ENCODE results near the gene DLL4.
A peak's percentile ranks its signal among the peaks of the same experiment; 100 is the strongest.

The DLL4 gene

DNA sequence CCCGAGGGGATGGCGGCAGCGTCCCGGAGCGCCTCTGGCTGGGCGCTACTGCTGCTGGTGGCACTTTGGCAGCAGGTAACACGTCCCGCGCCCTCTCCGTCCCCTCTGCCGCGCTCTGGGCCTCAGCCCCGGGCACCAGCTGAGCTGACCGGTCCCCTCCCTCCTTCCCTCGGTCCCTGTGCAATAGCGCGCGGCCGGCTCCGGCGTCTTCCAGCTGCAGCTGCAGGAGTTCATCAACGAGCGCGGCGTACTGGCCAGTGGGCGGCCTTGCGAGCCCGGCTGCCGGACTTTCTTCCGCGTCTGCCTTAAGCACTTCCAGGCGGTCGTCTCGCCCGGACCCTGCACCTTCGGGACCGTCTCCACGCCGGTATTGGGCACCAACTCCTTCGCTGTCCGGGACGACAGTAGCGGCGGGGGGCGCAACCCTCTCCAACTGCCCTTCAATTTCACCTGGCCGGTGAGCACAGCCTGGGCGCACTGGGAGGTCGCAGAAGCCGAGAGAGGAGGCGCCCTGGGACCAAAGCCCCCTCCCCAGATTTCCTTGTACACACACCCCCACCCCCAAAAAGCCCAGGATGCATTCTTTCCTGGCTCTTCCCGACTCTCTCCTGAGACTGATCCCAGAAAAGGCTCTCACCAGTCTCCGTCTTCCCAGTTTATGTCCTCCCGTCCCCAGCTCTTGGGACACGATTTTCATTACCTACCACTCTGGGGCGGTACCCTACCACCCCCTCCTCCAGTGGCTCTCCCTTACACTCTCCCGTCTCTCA lies 705 bp downstream of the DLL4 start:
- peak overlapping the region; percentile 80 for H3K4me3 Mint-ChIP-seq
- peaks cover 37% of the 10 kb centered on the region for H3K4me1 Mint-ChIP-seq (ENCODE audit: low read depth)
- no peaks in the 10 kb centered on the region for H3K9me3 Mint-ChIP-seq (ENCODE audit: low read depth)
- no peak overlapping the region for H3K27ac Mint-ChIP-seq
- H3K27me3 Mint-ChIP-seq: peaks cover 27% of the 10 kb centered on the region
- H3K36me3 Mint-ChIP-seq: no peaks in the 10 kb centered on the region

DNA sequence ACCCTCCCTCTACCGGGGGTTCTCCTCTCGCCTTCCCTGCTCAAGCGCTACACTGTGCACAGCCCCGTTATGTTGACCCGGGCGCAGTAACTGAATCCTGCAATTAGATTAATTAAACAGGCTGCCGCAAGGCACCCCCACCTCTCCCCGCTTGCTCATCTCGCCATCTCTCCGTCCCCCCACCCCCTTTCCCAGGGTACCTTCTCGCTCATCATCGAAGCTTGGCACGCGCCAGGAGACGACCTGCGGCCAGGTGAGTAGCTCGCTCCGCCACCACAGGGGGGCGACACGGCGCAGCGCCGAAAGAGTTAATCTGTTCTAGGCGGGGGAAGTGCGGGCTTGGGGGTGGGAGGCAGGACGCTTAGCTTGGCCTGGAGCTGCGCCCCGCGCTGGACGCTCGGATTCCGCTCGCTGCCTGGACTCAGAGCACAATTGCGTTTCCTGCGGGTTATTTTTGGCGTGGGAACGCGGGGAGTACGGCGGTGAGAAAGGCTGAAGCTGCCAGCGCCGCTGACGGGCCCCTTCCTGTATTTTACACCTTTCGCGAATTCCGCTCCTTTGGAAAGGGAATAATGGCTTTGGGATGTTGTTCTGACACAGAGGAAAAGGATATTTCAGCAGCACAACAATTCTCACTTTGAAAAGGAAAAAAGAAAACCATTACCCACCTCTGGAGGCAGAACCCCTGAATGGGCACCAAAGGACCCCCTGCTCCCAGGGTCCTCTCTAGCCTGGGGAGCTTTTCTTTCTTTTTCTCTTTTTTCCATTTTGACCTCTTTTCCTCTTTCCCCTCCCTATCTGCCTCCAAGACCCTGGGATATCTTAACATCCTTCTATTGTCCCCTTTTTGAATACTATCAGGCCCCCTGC lies 1.5 kb downstream of the DLL4 start:
- Mint-ChIP-seq H3K27me3 (peaks cover 23% of the 10 kb centered on the region), H3K36me3 (no peaks in the 10 kb centered on the region), H3K9me3 (ENCODE audit: low read depth) (no peaks in the 10 kb centered on the region), H3K4me1 (ENCODE audit: low read depth) (peaks cover 34% of the 10 kb centered on the region), H3K4me3 (peak overlapping the region; percentile 80), H3K27ac (no peak overlapping the region)

DNA sequence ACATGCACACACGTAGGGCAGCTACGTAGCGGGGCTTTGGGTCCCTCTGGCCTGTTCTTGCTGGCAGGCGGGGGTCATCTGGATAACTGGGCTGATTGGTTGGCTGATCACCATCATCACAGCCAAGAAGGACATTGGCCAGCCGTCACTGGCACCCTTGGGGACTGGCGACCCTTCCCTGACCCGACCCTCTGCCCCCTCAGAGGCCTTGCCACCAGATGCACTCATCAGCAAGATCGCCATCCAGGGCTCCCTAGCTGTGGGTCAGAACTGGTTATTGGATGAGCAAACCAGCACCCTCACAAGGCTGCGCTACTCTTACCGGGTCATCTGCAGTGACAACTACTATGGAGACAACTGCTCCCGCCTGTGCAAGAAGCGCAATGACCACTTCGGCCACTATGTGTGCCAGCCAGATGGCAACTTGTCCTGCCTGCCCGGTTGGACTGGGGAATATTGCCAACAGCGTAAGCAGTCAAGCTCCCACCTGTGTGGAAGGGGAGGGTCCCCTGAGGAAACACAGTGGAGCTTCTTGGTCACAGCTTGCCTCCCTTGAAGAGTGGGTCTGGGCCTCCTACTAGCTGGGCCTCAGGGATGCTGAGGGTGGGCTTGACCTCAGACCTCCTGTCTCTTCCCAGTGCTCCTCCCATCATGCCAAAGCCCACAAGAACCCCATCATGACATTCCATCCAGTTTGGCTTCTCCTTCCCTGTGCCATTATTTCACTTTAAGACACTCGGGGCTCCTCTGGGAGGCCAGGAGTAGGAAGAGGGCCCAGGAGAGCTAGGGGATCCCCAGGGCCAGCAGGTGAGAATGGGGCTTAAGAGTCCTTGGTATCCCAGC lies 2.4 kb downstream of the DLL4 start:
- Mint-ChIP-seq H3K4me3 (peak overlapping the region; percentile 80), H3K27me3 (peaks cover 22% of the 10 kb centered on the region), H3K27ac (no peak overlapping the region), H3K9me3 (ENCODE audit: low read depth) (no peaks in the 10 kb centered on the region), H3K4me1 (ENCODE audit: low read depth) (peaks cover 32% of the 10 kb centered on the region), H3K36me3 (no peaks in the 10 kb centered on the region)

DNA sequence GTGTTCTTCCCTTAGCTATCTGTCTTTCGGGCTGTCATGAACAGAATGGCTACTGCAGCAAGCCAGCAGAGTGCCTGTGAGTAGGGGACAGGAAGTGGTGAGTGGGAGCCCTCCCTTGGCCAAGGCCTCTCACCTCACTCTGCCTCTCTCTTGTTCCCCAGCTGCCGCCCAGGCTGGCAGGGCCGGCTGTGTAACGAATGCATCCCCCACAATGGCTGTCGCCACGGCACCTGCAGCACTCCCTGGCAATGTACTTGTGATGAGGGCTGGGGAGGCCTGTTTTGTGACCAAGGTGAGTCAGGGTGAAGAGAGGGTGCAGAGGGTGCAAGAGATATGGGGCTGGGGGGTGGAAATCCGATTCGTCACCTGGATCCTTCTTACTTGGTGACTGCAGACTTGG lies 3.0 kb downstream of the DLL4 start:
- no peaks in the 10 kb centered on the region for H3K36me3 Mint-ChIP-seq
- H3K4me3 Mint-ChIP-seq: no peak overlapping the region
- H3K27ac Mint-ChIP-seq: no peak overlapping the region
- peaks cover 25% of the 10 kb centered on the region for H3K4me1 Mint-ChIP-seq (ENCODE audit: low read depth)
- no peaks in the 10 kb centered on the region for H3K9me3 Mint-ChIP-seq (ENCODE audit: low read depth)
- H3K27me3 Mint-ChIP-seq: peaks cover 17% of the 10 kb centered on the region

DNA sequence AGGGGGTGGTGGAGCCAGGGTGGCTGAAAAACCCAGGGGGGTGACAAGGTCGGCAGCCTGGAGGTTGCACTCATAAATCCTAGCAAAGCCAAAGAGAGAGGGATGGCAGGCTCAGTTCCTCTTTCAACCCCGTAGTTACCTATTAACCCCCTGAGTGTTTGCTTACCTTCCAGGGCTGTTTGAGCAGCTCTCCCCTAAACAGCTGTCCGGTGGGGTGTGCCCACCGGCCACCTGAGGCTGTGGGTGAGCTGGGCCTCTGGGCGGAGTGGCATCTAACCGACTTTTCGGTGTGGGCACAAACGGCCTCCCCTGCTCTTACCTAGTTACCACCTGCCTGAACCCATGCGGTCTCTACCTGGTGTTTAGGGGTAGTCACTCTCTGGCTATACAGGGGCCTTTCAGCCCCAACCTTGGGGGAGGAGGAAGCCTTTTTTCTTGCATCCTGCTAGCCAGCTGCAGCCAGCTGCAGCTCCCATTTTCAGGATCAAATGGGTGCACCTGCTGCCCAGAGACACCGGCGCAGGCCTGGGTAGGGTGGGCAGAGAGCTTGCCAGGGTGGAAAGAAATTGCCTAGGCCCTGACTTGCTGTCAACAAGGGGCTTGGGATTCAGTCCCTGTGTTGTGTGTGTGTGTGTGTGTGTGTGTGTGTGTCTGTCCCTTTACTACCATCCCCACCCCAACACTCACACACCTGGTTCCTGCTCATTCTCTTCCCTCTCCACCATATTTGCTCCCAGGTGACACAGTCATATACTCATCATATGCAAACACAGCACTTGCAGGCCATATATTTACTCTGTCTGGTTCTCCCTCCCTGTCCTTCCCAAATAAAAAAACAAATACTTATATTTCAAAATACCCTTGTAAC lies 3.7 kb downstream of the DLL4 start:
- Mint-ChIP-seq H3K4me1 (ENCODE audit: low read depth) (peaks cover 24% of the 10 kb centered on the region), H3K27me3 (peaks cover 15% of the 10 kb centered on the region), H3K27ac (no peak overlapping the region), H3K9me3 (ENCODE audit: low read depth) (no peaks in the 10 kb centered on the region), H3K4me3 (no peak overlapping the region), H3K36me3 (no peaks in the 10 kb centered on the region)

DNA sequence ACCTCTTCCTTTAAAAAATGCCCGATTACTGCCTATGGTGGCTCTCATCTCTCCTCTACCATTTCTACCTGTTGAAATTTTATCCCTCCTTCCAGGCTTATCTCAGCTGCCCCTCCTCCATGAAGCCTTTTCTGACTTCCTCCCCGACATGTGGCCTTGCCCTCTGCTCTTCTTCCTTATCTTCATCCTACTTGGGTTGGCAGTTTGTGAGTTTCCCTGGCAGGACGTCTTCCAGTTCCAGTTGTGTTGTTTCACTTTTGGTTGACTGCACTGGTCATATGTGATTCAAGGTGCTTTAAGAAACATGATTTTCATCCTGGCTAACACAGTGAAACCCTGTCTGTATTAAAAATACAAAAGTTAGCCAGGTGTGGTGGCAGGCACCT lies 4.4 kb downstream of the DLL4 start:
- Mint-ChIP-seq H3K9me3 (ENCODE audit: low read depth) (no peaks in the 10 kb centered on the region), H3K36me3 (no peaks in the 10 kb centered on the region), H3K4me3 (no peak overlapping the region), H3K27me3 (peaks cover 15% of the 10 kb centered on the region), H3K4me1 (ENCODE audit: low read depth) (peaks cover 23% of the 10 kb centered on the region), H3K27ac (no peak overlapping the region)

DNA sequence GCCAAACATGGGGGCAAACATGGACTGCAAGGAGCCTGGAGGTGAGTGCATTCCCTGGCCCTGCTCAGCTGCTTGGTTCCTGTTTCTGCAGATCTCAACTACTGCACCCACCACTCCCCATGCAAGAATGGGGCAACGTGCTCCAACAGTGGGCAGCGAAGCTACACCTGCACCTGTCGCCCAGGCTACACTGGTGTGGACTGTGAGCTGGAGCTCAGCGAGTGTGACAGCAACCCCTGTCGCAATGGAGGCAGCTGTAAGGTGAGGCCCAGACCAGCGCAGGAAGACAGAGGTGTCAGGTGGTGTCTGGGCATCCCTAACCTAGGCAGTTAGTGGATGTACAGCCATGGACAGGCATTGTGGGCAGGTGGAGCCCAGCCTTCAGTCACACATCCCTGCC lies 5.3 kb downstream of the DLL4 start:
- H3K4me1 Mint-ChIP-seq (ENCODE audit: low read depth): peaks cover 18% of the 10 kb centered on the region
- no peaks in the 10 kb centered on the region for H3K9me3 Mint-ChIP-seq (ENCODE audit: low read depth)
- H3K27ac Mint-ChIP-seq: no peak overlapping the region
- H3K27me3 Mint-ChIP-seq: peaks cover 15% of the 10 kb centered on the region
- H3K36me3 Mint-ChIP-seq: no peaks in the 10 kb centered on the region
- no peak overlapping the region for H3K4me3 Mint-ChIP-seq

DNA sequence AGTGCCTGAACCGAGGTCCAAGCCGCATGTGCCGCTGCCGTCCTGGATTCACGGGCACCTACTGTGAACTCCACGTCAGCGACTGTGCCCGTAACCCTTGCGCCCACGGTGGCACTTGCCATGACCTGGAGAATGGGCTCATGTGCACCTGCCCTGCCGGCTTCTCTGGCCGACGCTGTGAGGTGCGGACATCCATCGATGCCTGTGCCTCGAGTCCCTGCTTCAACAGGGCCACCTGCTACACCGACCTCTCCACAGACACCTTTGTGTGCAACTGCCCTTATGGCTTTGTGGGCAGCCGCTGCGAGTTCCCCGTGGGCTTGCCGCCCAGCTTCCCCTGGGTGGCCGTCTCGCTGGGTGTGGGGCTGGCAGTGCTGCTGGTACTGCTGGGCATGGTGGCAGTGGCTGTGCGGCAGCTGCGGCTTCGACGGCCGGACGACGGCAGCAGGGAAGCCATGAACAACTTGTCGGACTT lies 7.1 kb downstream of the DLL4 start:
- no peak overlapping the region for H3K27ac Mint-ChIP-seq
- H3K27me3 Mint-ChIP-seq: peaks cover 5% of the 10 kb centered on the region
- no peaks in the 10 kb centered on the region for H3K9me3 Mint-ChIP-seq (ENCODE audit: low read depth)
- H3K4me3 Mint-ChIP-seq: no peak overlapping the region
- H3K4me1 Mint-ChIP-seq (ENCODE audit: low read depth): peaks cover 12% of the 10 kb centered on the region
- no peaks in the 10 kb centered on the region for H3K36me3 Mint-ChIP-seq

DNA sequence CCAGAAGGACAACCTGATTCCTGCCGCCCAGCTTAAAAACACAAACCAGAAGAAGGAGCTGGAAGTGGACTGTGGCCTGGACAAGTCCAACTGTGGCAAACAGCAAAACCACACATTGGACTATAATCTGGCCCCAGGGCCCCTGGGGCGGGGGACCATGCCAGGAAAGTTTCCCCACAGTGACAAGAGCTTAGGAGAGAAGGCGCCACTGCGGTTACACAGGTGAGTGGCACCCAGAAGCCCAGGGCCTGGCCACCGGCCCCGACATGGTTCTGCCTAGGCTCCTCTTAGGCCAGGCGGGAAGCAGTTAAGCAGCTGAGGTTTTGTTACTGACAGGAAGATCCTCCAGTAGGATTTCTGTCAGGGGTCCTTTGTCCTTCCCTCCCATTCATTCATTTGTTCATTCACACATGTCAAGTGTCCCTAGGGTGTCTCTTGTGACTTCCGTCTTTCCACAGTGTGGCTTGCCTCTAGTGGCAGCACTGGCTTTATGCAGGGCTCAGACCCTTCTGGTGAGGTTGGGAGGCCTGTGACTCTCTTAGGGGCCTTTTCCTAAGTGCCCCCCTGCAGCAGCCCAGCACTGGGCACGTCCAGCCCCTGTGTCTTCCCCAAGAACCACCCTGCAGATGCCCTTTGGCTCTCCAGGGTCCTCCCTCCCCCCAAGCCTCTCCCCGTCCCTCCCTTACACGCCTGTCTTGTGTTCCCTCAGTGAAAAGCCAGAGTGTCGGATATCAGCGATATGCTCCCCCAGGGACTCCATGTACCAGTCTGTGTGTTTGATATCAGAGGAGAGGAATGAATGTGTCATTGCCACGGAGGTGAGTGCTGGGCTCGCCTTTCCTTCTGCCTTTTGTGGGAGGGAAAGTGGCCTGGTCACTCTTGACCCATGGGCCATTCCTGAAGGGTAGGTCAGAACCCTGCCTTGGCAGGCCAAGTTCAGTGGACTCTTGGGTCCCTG lies 7.8 kb downstream of the DLL4 start:
- Mint-ChIP-seq H3K36me3 (no peaks in the 10 kb centered on the region), H3K9me3 (ENCODE audit: low read depth) (no peaks in the 10 kb centered on the region), H3K27me3 (peaks cover 3% of the 10 kb centered on the region), H3K27ac (no peak overlapping the region), H3K4me1 (ENCODE audit: low read depth) (peaks cover 13% of the 10 kb centered on the region), H3K4me3 (no peak overlapping the region)

DNA sequence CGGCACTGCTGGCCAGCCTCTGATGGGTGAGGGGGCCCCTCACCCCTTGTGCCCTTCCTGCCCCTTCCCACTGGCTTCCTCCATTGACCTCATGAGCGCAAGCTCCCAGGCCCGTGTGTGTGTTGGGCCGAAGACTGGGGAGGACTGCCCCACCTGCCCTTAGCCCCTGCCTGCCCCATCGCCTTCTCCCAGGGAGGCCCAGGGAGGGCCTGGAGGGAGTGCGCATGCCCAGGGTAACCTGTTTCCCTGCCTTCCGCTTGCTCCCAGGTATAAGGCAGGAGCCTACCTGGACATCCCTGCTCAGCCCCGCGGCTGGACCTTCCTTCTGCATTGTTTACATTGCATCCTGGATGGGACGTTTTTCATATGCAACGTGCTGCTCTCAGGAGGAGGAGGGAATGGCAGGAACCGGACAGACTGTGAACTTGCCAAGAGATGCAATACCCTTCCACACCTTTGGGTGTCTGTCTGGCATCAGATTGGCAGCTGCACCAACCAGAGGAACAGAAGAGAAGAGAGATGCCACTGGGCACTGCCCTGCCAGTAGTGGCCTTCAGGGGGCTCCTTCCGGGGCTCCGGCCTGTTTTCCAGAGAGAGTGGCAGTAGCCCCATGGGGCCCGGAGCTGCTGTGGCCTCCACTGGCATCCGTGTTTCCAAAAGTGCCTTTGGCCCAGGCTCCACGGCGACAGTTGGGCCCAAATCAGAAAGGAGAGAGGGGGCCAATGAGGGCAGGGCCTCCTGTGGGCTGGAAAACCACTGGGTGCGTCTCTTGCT lies 8.8 kb downstream of the DLL4 start:
- Mint-ChIP-seq H3K27me3 (peaks cover 3% of the 10 kb centered on the region), H3K4me1 (ENCODE audit: low read depth) (peaks cover 19% of the 10 kb centered on the region), H3K36me3 (no peaks in the 10 kb centered on the region), H3K27ac (no peak overlapping the region), H3K9me3 (ENCODE audit: low read depth) (no peaks in the 10 kb centered on the region), H3K4me3 (no peak overlapping the region)

DNA sequence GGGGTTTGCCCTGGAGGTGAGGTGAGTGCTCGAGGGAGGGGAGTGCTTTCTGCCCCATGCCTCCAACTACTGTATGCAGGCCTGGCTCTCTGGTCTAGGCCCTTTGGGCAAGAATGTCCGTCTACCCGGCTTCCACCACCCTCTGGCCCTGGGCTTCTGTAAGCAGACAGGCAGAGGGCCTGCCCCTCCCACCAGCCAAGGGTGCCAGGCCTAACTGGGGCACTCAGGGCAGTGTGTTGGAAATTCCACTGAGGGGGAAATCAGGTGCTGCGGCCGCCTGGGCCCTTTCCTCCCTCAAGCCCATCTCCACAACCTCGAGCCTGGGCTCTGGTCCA lies 9.4 kb downstream of the DLL4 start:
- no peaks in the 10 kb centered on the region for H3K9me3 Mint-ChIP-seq (ENCODE audit: low read depth)
- H3K4me3 Mint-ChIP-seq: no peak overlapping the region
- H3K4me1 Mint-ChIP-seq (ENCODE audit: low read depth): peaks cover 23% of the 10 kb centered on the region
- no peaks in the 10 kb centered on the region for H3K36me3 Mint-ChIP-seq
- peaks cover 2% of the 10 kb centered on the region for H3K27me3 Mint-ChIP-seq
- no peak overlapping the region for H3K27ac Mint-ChIP-seq

DNA sequence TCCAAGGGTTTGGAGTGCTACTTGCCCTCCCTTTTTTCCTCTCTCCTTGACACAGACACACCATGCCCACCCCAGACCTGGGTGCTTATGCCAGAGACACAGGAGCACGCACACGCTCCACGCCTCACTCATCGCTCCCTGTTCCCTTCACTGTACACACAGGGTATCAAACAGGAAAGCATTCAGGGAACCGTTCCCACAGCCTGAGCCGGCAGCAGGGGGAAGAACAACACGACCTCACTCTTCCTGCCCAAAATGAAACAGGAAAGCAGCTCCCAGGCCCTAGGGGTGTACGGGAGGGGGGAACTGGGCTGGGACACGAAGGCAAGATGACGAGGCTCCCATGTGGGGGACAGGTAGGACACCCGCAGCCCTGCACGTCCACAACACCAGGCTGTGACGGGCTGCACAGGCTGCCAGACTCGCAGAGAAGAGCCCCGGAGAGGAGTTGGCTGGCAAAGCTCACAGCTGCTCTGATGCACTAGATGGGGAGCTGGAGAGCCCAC lies 11.2 kb downstream of the DLL4 start:
- H3K4me3 Mint-ChIP-seq: peak overlapping the region; percentile 25
- H3K4me1 Mint-ChIP-seq (ENCODE audit: low read depth): peaks cover 26% of the 10 kb centered on the region
- H3K36me3 Mint-ChIP-seq: no peaks in the 10 kb centered on the region
- H3K9me3 Mint-ChIP-seq (ENCODE audit: low read depth): no peaks in the 10 kb centered on the region
- H3K27ac Mint-ChIP-seq: peak overlapping the region; percentile 62
- no peaks in the 10 kb centered on the region for H3K27me3 Mint-ChIP-seq

Measured in activated naive CD8-positive, alpha-beta T cell (primary cell).